Measurements from ENCODE around the gene PPFIBP2. TPM values are rescaled to one million over a fixed set of nuclear protein-coding genes. Genes with fewer than 3 reads are reported as not detected.

The PPFIBP2 gene
- total RNA-seq, 4 donors from 2014 or later, result 68.2 to 139 (median 76.2) TPM

DNA sequence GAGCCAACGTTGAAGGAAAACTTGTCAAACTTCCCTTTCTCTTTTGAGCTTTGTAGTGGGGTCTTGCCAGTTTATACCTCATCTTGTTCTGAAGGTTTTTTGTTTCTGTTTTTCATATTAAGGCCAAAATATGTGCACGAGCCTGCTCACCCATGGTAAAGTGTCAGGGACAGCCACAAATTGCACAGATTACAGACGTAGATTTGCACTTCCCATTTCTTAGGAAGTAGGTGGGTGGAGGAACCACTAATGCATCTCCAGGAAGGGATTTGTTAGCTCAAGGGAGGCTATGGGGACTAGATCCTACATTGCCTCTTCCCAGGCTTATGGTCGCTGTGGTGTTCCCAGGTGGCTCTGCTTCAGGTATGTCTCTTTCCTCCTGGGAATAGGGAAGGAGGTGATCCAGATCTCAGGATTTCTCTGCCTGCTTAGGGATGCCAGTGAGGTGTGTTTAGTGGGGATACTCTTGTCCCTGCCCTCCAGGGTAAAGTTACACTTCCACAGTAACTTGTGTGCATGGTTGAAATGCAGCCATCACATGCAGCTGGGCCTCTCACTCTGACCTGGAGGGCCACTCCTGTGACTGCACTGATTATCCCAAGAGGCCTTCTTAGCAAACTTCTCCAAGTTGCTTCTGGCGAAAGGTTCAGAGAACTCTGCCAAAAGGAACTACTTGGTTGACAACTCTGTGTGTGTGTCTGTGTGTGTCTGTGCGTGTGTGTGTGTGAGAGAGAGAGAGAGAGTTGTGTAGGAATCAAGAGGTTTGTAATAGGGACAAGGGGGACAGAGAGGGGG, 9.8 kb downstream of the PPFIBP2 start:
- H3K4me3 ChIP-seq, result no peak overlapping the region
- H3K27me3 ChIP-seq, result no peaks in the 10 kb centered on the region
- no peaks in the 10 kb centered on the region for H3K36me3 ChIP-seq
- no peak for DNase-seq (ENCODE audit: low spot score in 2 of 2)
- peak overlapping the region; percentile 63 for H3K27ac ChIP-seq
- TF ChIP-seq POLR2A (IDR thresholded peaks at IDR 0.05) (no peak), EP300 (IDR thresholded peaks at IDR 0.05) (no peak), POLR2AphosphoS5 (IDR thresholded peaks at IDR 0.05) (no peak)
- TF ChIP-seq, protein P1, sequence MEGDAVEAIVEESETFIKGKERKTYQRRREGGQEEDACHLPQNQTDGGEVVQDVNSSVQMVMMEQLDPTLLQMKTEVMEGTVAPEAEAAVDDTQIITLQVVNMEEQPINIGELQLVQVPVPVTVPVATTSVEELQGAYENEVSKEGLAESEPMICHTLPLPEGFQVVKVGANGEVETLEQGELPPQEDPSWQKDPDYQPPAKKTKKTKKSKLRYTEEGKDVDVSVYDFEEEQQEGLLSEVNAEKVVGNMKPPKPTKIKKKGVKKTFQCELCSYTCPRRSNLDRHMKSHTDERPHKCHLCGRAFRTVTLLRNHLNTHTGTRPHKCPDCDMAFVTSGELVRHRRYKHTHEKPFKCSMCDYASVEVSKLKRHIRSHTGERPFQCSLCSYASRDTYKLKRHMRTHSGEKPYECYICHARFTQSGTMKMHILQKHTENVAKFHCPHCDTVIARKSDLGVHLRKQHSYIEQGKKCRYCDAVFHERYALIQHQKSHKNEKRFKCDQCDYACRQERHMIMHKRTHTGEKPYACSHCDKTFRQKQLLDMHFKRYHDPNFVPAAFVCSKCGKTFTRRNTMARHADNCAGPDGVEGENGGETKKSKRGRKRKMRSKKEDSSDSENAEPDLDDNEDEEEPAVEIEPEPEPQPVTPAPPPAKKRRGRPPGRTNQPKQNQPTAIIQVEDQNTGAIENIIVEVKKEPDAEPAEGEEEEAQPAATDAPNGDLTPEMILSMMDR (IDR thresholded peaks at IDR 0.05), result no peak
- WGBS, result 71% methylated on average over 6 of the region's 6 CpGs
- no peaks in the 10 kb centered on the region for H3K9me3 ChIP-seq
- peaks cover 57% of the 10 kb centered on the region for H3K4me1 ChIP-seq

DNA sequence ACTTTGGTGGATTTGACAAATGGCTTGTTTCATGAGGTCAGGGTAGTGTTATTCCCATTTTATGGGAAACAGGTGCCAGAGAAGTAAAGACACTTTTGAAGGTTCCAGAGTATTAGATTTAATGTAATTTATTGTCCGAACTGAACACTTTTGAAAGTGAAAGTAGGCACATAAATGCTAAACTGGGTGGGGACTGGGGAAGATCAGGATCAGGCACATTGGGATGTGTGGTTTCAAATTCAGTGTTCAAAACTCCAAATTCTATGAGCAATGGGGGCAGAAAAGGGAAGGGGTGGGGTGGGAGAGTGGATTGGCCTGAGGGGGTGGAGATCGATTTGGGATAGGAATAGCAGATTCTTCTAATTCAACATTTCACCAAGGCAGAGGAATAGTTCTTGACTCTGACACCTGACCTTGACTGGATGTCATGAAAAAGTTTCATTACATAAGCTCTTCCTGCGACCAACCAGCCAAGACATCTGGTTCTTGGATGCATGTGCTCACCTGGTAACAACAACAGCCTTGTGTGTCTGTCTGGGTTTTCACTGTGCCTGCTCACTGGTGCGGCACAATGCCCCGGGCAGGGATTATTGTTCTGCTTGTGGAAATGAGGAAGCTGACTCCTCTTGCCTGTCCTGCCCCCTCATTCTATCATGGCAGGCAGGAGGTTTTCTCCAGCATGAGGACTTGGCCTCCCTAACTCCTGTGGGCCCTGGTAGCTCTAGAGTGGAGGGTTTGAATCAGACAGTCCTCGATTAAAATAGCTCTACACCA, 10.8 kb downstream of the PPFIBP2 start:
- no peak for DNase-seq (ENCODE audit: low spot score in 2 of 2)
- Histone ChIP-seq H3K27me3 (no peaks in the 10 kb centered on the region), H3K36me3 (no peaks in the 10 kb centered on the region), H3K4me3 (no peak overlapping the region), H3K4me1 (peaks cover 64% of the 10 kb centered on the region), H3K9me3 (no peaks in the 10 kb centered on the region), H3K27ac (peak overlapping the region; percentile 63)
- WGBS, result 41% methylated on average over 6 of the region's 6 CpGs
- TF ChIP-seq POLR2AphosphoS5 (IDR thresholded peaks at IDR 0.05) (no peak), POLR2A (IDR thresholded peaks at IDR 0.05) (no peak), EP300 (IDR thresholded peaks at IDR 0.05) (no peak)
- TF ChIP-seq, protein P1 (IDR thresholded peaks at IDR 0.05), result no peak

DNA sequence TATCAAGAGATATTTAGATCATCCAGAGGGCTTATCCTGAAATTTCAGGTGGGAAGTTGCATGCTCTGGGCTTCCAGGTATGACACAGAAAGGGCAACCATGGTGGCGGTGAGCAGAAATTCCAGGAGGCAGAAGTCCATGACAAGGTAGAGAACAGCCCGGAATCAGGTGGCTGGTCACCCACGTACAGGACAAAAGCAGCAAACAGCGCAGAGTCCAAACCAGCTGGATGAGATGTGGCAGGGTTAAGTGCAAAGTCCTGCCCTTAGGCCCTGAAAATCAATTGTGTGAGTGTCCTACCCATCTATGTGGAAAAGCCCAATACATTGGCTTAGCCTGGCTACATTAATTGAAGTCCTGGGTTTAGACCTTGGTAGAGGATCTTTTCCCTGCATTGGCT, 11.6 kb downstream of the PPFIBP2 start:
- 86% methylated on average over 4 of the region's 4 CpGs for WGBS

DNA sequence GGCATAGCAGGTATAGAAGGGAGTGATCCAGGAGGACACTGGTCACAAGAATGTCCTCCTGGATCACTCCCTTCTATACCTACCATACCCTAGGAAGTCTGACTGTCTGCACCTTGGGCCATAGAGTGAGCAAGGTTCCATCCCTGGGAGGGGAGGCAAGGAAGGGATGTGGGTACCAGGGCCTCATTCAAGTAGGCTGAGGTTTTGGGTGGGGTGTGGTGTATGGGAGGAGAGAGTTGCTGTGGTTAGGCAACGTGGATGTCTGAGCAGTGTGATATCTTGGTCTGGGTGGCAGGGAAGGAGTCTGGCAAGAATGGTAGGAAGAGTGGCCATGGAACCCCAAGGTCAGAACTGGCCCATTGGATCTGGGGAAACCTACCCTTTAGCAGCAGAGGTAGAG, 13.2 kb downstream of the PPFIBP2 start:
- WGBS, result 50% methylated on average over 1 of the region's 1 CpG
- Histone ChIP-seq H3K4me1 (peaks cover 58% of the 10 kb centered on the region), H3K27ac (no peak overlapping the region), H3K4me3 (no peak overlapping the region), H3K36me3 (no peaks in the 10 kb centered on the region), H3K9me3 (no peaks in the 10 kb centered on the region), H3K27me3 (no peaks in the 10 kb centered on the region)
- no peak for TF ChIP-seq EP300 (IDR thresholded peaks at IDR 0.05)
- TF ChIP-seq POLR2AphosphoS5 (IDR thresholded peaks at IDR 0.05), result no peak
- TF ChIP-seq, protein P1 (IDR thresholded peaks at IDR 0.05), result no peak
- no peak for TF ChIP-seq POLR2A (IDR thresholded peaks at IDR 0.05)
- no peak for DNase-seq (ENCODE audit: low spot score in 2 of 2)

More for the DNA sequence above, 11.6 kb downstream of the PPFIBP2 start:
- Histone ChIP-seq H3K9me3 (no peaks in the 10 kb centered on the region), H3K27ac (peak overlapping the region; percentile 23), H3K4me1 (peaks cover 63% of the 10 kb centered on the region), H3K4me3 (no peak overlapping the region), H3K27me3 (no peaks in the 10 kb centered on the region), H3K36me3 (no peaks in the 10 kb centered on the region)
- DNase-seq (ENCODE audit: low spot score in 2 of 2), result no peak
- TF ChIP-seq, protein P1 (IDR thresholded peaks at IDR 0.05), result no peak
- TF ChIP-seq POLR2A (IDR thresholded peaks at IDR 0.05) (no peak), POLR2AphosphoS5 (IDR thresholded peaks at IDR 0.05) (no peak), EP300 (IDR thresholded peaks at IDR 0.05) (no peak)

DNA sequence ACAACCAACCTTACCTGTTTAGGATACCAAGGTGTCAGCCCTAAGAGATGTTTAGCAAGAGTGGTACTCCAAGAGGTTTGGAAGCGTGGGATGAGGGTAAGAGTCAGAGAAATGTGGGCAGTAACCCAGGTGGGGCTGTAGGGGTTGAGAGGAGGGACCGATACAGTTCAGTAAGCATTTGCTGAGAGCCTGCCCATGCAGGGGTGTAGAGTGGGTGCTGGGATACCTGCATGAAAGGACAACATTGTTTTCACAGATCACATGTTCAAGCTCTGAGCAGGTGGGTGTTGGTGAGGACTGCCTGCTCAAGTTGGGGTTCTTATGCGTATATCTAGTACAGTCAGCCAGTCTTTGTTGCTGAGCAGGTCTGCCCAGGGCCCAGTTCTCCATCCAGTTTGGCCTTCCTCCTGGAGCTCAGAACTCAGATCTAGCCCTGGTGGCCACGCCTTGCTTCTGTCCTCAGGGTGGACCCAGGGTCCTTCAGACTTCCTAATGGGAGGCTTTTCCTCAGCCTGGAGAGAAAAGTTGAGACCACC, 14.8 kb downstream of the PPFIBP2 start:
- 75% methylated on average over 4 of the region's 4 CpGs for WGBS
- no peaks in the 10 kb centered on the region for H3K9me3 ChIP-seq
- no peak for DNase-seq (ENCODE audit: low spot score in 2 of 2)
- no peaks in the 10 kb centered on the region for H3K27me3 ChIP-seq
- H3K4me3 ChIP-seq, result no peak overlapping the region
- H3K27ac ChIP-seq, result peak overlapping the region; percentile 31
- no peaks in the 10 kb centered on the region for H3K36me3 ChIP-seq
- TF ChIP-seq, protein P1 (IDR thresholded peaks at IDR 0.05), result no peak
- no peak for TF ChIP-seq POLR2AphosphoS5 (IDR thresholded peaks at IDR 0.05)
- TF ChIP-seq POLR2A (IDR thresholded peaks at IDR 0.05), result no peak
- no peak for TF ChIP-seq EP300 (IDR thresholded peaks at IDR 0.05)
- peaks cover 43% of the 10 kb centered on the region for H3K4me1 ChIP-seq
